SK-N-SH treated with all-trans-retinoic acid at 6 μM for 48 hours (cell line): ENCODE results near the gene RNASEH1.

ENCODE experiments used
- GLIS3 ChIP-seq: fragments of 250-450 bp; sonication (Bioruptor Pico); IDR thresholded peaks from 2 replicates; pipeline ENCODE4 v1.5.0; 2020; ENCODE audit warnings: mild to moderate bottlenecking, moderate library complexity
- SNAI2 ChIP-seq: fragments of 250-450 bp; sonication (Bioruptor Pico); IDR thresholded peaks from 2 replicates; pipeline ENCODE4 v1.5.0; 2020; ENCODE audit warnings: mild to moderate bottlenecking, moderate library complexity
- TOX ChIP-seq: fragments of 250-450 bp; sonication (Bioruptor Pico); IDR thresholded peaks from 2 replicates; pipeline ENCODE4 v1.8.0; 2021; ENCODE audit warnings: mild to moderate bottlenecking, moderate library complexity, borderline replicate concordance

DNA sequence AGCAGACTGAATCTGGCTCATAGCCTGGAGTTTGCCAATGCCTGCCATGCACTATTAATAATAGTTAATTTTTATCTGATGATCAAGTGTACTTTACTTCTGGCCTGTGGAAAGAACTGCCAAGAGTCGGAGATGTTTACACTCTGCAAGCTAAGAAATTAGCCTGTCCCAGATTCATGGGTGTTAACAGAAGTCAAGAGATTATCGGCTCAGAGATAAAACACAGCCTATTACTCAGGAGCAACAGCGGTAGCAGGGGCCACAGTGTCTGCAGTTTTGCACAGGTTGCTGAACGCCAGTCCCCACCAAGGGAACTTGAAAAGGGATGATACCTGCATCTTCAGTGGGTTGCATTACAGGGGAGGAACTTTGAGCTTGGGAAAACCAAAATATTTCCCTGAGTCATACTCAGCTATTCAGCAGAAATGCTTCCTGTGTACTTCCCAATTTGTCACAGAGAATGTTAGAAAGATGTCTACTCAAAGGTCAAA lies 34.5 kb downstream of the RNASEH1 start:
- TF ChIP-seq TOX (CRISPR knock-in tag) (no peak), SNAI2 (CRISPR knock-in tag) (no peak), GLIS3 (CRISPR knock-in tag) (no peak)
